GM18909 (cell line): ENCODE measurements around the gene CDH18.

Source experiments
- ATAC-seq: cut with Tn5 transposase; IDR thresholded peaks from one replicate; pipeline ENCODE4 v1.9.1; 2021; ENCODE audit warnings: mild to moderate bottlenecking; ENCODE audit not compliant: unreplicated experiment, poor library complexity

The CDH18 gene

DNA sequence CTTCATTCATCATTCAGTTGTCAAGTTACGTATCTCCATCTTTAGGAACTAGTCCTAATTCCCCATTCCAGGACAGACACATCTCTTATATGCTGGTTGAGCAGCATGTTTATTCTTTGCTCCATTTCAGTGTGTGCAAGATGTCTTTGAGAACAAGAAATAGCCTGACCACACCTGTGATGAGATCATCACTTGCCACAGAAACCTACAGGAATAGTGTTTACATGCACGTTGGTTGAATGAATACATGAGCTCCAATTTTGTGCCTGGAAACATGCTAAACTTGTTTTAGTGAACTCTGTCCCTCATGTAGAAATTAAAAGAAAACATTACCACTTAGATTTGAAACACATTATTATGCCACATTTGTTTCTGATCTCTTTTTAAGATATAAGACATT, 489.1 kb downstream of the CDH18 start:
- no peak for ATAC-seq

DNA sequence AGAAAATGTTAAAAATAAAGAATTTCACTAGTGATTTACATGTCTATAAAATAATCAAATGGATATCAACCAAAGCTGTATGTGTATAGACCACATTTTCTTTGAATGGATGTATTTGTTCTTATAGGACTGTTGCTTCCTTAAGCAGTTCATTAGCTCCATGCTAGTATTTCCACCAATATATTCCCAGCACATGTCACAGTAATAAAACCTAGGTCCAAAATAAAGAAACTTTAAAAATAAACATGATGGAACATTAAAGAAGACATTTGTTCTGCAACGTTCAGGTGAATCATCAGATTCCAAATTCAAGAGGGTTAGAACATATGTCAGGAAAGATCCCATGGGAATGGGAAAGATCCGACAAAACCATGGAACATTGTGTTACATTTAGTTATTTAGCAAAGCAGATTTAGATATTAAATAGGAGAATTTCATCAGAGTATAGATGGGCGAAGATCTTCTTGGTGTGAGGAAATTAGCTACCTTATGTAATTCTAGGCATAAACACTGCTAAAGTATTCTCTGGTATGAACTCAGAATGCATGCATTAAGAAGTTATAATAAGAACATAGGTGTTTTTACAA, 490.7 kb downstream of the CDH18 start:
- no peak for ATAC-seq

DNA sequence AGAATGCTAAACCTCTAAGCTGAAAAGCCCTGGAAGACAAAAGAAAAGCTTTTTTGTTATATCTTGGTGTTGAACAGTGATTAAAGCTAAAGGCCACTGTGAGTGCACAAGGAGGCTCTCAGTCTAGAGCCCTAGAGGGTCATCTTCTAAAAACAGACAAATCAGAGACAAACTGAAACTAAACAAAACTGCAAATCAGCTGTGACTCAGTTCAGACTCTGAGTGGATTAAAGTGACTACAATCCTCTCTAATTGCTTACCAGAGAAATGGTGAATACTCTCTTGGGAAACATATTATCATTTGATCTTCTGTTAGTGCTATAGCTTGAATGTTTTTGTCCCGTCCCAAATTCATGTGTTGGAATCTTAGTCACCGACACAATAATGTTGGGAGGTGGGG, 491.9 kb downstream of the CDH18 start:
- no peak for ATAC-seq

DNA sequence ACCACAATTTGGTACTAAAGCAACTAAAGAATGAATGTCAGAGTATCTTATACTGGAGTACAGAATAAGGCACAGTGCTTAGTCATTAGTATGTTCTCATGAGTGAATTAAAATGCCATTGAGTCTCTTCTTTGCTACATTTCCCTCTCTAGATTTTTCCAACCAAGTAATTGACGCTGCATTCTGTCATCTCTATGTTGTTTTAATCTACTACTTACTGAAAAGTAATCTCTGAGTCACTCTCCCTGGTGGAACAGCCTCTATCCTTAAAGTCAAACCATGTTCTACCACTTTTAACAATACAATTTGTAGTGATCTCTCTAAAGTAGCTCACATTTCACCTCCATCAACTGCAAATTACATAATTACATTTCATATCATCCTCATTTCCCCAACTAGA, 495.1 kb downstream of the CDH18 start:
- ATAC-seq: no peak

DNA sequence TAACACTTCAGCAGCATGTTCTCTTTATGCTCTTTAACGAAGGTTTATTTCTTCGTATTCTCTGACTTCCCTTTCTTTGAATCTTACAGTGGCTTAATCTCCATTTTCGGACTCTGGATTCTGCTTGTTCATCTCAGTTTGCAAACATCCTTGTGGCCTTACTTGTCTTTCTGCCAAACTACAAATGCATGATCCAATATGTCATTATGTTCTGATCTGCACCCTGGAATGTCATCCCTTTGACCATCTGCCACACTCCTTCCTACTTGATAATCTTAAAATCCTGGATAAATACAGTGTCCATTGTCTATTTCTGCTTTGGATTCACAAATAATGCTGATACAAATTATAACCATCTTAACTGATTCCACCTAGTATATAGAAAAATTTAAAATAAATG, 499.2 kb downstream of the CDH18 start:
- ATAC-seq: no peak

DNA sequence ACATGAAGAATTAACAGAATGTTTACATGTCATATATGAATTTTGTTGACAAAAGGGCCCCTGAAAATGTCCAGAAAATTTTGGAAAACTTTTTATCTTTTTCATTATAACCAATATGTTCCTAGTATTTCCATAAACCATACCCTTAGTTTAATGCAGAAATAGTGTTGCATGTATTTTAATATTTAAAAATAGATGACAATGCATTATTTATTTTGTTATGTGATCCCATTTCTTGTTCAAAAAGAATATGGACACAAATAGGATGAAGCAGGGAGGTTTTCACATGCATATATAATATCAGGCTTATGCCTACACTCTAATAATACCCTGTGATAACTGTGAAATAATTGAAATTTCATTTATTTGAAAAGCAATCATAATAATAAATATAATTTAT, 500.5 kb downstream of the CDH18 start:
- ATAC-seq: no peak

DNA sequence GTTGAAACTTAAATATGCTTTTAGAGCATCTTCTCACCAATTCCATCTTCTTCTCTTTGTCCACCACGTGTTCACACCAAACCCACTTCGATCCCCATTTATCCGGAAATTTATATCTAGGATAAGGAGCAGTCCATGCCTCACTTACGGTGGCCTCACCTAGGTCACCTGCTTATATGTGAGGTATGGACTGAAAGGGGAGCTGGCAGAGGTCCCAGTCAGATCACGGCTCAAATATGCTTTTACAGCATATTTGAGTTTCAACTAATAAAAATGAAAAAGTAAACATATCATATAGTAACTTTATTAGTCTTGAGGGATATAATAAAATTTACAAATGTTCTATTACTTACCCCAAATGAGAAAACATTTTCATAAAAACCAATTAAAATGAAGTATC, 508.4 kb downstream of the CDH18 start:
- ATAC-seq: no peak

DNA sequence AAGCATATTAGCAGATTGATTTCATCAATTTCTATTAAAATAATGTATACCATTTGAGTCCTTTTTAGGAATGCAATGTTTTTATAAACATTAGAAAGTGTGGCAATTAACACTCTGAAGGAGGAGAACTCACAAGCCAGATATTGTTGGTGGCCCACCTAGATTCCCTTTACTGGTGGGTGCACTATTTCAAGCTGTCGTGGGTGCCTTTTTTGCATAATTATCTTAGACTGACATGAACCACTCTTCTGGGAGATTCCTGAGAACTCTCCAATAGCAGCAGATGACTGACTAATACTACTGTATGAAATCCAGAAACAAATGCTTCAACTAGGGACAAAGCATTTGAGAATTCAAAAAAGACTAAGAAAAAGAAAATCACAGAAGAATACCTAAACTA, 526.0 kb downstream of the CDH18 start:
- no peak for ATAC-seq

DNA sequence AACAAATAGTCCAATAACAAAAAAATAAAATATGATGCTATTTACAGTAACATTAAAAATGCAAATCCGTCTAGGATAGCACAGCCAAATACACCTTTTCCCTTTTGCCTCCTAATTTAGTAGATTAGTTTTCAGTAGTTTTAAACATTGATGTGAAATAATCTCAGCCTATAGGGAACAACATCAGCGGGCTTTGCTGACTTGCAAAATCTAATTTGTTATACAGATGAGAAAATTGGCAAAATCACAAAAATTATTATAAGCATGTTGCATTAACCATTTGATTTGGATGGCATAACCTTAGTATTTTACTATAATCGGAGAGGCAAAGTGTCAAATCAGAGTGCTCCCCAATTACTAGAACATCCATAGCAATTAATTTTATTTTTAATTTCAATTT, 563.5 kb downstream of the CDH18 start:
- no peak for ATAC-seq
